SK-N-MC (cell line): ENCODE data around the gene OR51A7.
"Not testable (repeated sequence)": the region's sequence is repeated elsewhere in the genome, so short reads cannot be mapped to it uniquely, and the experiment has no call there.

Experiments
- DNase-seq: peaks from one replicate; pipeline ENCODE4 v3.0.0-alpha.2; 2011; ENCODE audit warnings: low read depth, low spot score
- H3K27ac ChIP-seq: fragments of 200-600 bp; sonication (generic); 2 replicates; pipeline ENCODE4 v1.5.1; 2016; ENCODE audit warnings: mixed run types
- H3K36me3 ChIP-seq: fragments of 200-600 bp; sonication (generic); 2 replicates; pipeline ENCODE4 v1.6.1; 2017; ENCODE audit warnings: antibody characterized with exemption, low read length, mixed read lengths; ENCODE audit not compliant: insufficient read depth
- H3K4me3 ChIP-seq: fragments of 200-600 bp; sonication (generic); 2 replicates; pipeline ENCODE4 v1.5.1; 2016
- H3K9ac ChIP-seq: fragments of 200-600 bp; sonication (generic); 2 replicates; pipeline ENCODE4 v1.8.0; 2017; ENCODE audit warnings: mixed run types, mixed read lengths; ENCODE audit not compliant: insufficient read length
- H3K9me3 ChIP-seq: fragments of 200-600 bp; sonication (generic); 2 replicates; pipeline ENCODE4 v1.6.1; 2017; ENCODE audit warnings: low read depth, mild to moderate bottlenecking, antibody characterized with exemption, low read length, moderate library complexity, mixed read lengths
- EZH2 ChIP-seq: fragments of 200-600 bp; sonication (generic); IDR thresholded peaks from one replicate; pipeline ENCODE4 v1.6.1; 2017; ENCODE audit warnings: antibody characterized with exemption
- FOXP2 ChIP-seq: optimal IDR thresholded peaks from 2 replicates; pipeline ENCODE3; 2011; ENCODE audit warnings: mild to moderate bottlenecking, moderate library complexity; ENCODE audit not compliant: insufficient read depth; ENCODE audit errors: extremely low read length, control extremely low read depth
- POLR2AphosphoS5 ChIP-seq: IDR thresholded peaks from 2 replicates; pipeline ENCODE4 v1.6.1; 2012; ENCODE audit warnings: mild to moderate bottlenecking, low read depth, low read length, borderline replicate concordance

Gene OR51A7

GRCh38 chr11:4903484-4903883 lies at the start of gene OR51A7:
OR51A7 (plus strand) TSS chr11:4903783; CDS start chr11:4907370, 3,587 bp downstream.
- TF ChIP-seq FOXP2 (no peak), EZH2 (no peak), POLR2AphosphoS5 (no peak)
- Histone ChIP-seq H3K9ac (no peak within 1 kb of the TSS), H3K36me3 (no peaks in the 10 kb centered on the region), H3K27ac (no peak within 1 kb of the TSS), H3K4me3 (no peak within 1 kb of the TSS), H3K9me3 (no peaks in the 10 kb centered on the region)
- DNase-seq: no peak

- H3K27ac ChIP-seq, DNase-seq, H3K4me3 ChIP-seq, H3K9ac ChIP-seq, H3K36me3 ChIP-seq, H3K9me3 ChIP-seq: not testable (repeated sequence)
Measured at GRCh38 chr11:4854286-4854685, 49.3 kb upstream of the OR51A7 start.

- DNase-seq: no peak
- TF ChIP-seq POLR2AphosphoS5: no peak
- TF ChIP-seq FOXP2: no peak
- no peak for TF ChIP-seq EZH2
Measured at GRCh38 chr11:4862447-4863236, 40.9 kb upstream of the OR51A7 start.

GRCh38 chr11:4863876-4864275 lies 39.7 kb upstream of the OR51A7 start:
- Histone ChIP-seq H3K9me3 (no peaks in the 10 kb centered on the region), H3K36me3 (no peaks in the 10 kb centered on the region), H3K27ac (no peak overlapping the region), H3K4me3 (no peak overlapping the region), H3K9ac (no peak overlapping the region)
- TF ChIP-seq EZH2: no peak
- no peak for TF ChIP-seq POLR2AphosphoS5
- TF ChIP-seq FOXP2: no peak
- DNase-seq: no peak

More at GRCh38 chr11:4862447-4863236, 40.9 kb upstream of the OR51A7 start:
- Histone ChIP-seq H3K36me3 (no peaks in the 10 kb centered on the region), H3K4me3 (no peak overlapping the region), H3K9me3 (no peaks in the 10 kb centered on the region), H3K27ac (no peak overlapping the region), H3K9ac (no peak overlapping the region)

GRCh38 chr11:4865855-4866254 lies 37.7 kb upstream of the OR51A7 start:
- DNase-seq: no peak
- no peak overlapping the region for H3K27ac ChIP-seq
- H3K36me3 ChIP-seq: no peaks in the 10 kb centered on the region
- no peaks in the 10 kb centered on the region for H3K9me3 ChIP-seq
- H3K4me3 ChIP-seq: no peak overlapping the region
- H3K9ac ChIP-seq: no peak overlapping the region
- TF ChIP-seq EZH2 (no peak), FOXP2 (no peak), POLR2AphosphoS5 (no peak)

GRCh38 chr11:4881188-4881587 lies 22.4 kb upstream of the OR51A7 start:
- no peak for DNase-seq
- no peaks in the 10 kb centered on the region for H3K36me3 ChIP-seq
- TF ChIP-seq FOXP2 (no peak), POLR2AphosphoS5 (no peak), EZH2 (no peak)
- H3K9ac ChIP-seq: no peak overlapping the region
- no peak overlapping the region for H3K4me3 ChIP-seq
- H3K9me3 ChIP-seq: no peaks in the 10 kb centered on the region
- H3K27ac ChIP-seq: no peak overlapping the region

- no peak for DNase-seq
- Histone ChIP-seq H3K9ac (no peak within 1 kb of the TSS), H3K36me3 (no peaks in the 10 kb centered on the region), H3K27ac (no peak within 1 kb of the TSS), H3K9me3 (no peaks in the 10 kb centered on the region), H3K4me3 (no peak within 1 kb of the TSS)
- TF ChIP-seq EZH2: no peak
- no peak for TF ChIP-seq FOXP2
Measured at GRCh38 chr11:4881860-4882500, 21.6 kb upstream of the OR51A7 start, which contains the start of gene OR51T1. OR51T1 (plus strand) TSS chr11:4881900; CDS start chr11:4881900, 0 bp downstream.

GRCh38 chr11:4882543-4882942 lies 21.0 kb upstream of the OR51A7 start:
- Histone ChIP-seq H3K9me3 (no peaks in the 10 kb centered on the region), H3K36me3 (no peaks in the 10 kb centered on the region), H3K9ac (no peak overlapping the region), H3K4me3 (no peak overlapping the region), H3K27ac (no peak overlapping the region)
- TF ChIP-seq EZH2 (no peak), POLR2AphosphoS5 (no peak), FOXP2 (no peak)
- DNase-seq: no peak

- H3K9me3 ChIP-seq: no peaks in the 10 kb centered on the region
- DNase-seq: no peak
- no peak overlapping the region for H3K4me3 ChIP-seq
- TF ChIP-seq FOXP2 (no peak), EZH2 (no peak), POLR2AphosphoS5 (no peak)
- H3K27ac ChIP-seq: no peak overlapping the region
- H3K9ac ChIP-seq: no peak overlapping the region
- H3K36me3 ChIP-seq: no peaks in the 10 kb centered on the region
Measured at GRCh38 chr11:4884361-4884760, 19.2 kb upstream of the OR51A7 start.
